OCI-LY7 (cell line): ENCODE data around the gene MACROD2.

Experiments used
- EZH2phosphoT487 ChIP-seq: fragments of 200-600 bp; sonication (generic); IDR thresholded peaks from 2 replicates; pipeline ENCODE4 v1.6.1; 2018; ENCODE audit warnings: low read depth, borderline replicate concordance, mild to moderate bottlenecking, mixed run types, antibody characterized with exemption, low read length, moderate library complexity, mixed read lengths
- TF ChIP-seq, protein P1 (sequence below): fragments of 200-600 bp; sonication (generic); conservative IDR thresholded peaks from 2 replicates; pipeline ENCODE4 v1.5.1; 2014; ENCODE audit warnings: mild to moderate bottlenecking, antibody characterized with exemption, low read length, moderate library complexity, mixed read lengths

DNA sequence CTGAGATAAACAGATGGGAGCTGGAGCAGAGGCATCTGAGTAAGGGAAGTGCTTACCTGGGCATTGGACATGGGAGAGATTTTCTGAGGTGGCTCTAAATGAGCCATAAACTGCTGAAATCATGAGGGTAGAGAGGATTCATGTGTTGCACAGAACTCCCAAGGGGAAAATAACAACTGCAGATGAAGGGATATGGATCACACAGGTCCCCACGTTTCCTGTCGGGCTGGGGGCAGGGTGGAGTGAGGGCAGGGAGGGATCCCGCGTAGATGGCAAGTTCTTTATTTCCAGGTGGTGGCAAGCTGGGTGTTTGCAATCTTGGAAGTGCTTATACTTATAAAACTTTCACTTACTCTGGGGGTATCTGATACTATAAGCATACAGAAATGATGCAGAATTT, 764.7 kb downstream of the MACROD2 start:
- TF ChIP-seq, protein P1, sequence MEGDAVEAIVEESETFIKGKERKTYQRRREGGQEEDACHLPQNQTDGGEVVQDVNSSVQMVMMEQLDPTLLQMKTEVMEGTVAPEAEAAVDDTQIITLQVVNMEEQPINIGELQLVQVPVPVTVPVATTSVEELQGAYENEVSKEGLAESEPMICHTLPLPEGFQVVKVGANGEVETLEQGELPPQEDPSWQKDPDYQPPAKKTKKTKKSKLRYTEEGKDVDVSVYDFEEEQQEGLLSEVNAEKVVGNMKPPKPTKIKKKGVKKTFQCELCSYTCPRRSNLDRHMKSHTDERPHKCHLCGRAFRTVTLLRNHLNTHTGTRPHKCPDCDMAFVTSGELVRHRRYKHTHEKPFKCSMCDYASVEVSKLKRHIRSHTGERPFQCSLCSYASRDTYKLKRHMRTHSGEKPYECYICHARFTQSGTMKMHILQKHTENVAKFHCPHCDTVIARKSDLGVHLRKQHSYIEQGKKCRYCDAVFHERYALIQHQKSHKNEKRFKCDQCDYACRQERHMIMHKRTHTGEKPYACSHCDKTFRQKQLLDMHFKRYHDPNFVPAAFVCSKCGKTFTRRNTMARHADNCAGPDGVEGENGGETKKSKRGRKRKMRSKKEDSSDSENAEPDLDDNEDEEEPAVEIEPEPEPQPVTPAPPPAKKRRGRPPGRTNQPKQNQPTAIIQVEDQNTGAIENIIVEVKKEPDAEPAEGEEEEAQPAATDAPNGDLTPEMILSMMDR, result no peak
- TF ChIP-seq EZH2phosphoT487, result no peak
